Colonic mucosa (tissue), 4 donors: ENCODE results near the gene IQGAP2. TPM values are rescaled to one million over a fixed set of nuclear protein-coding genes. Genes with fewer than 3 reads are reported as not detected.

Experiments
- DNase-seq: peaks from one replicate; pipeline ENCODE4 v3.0.0-alpha.2; 2020
- H3K27ac ChIP-seq: fragments of 200-600 bp; one replicate; pipeline ENCODE4 v1.8.0; 2021
- H3K27me3 ChIP-seq: fragments of 200-600 bp; one replicate; pipeline ENCODE4 v1.8.0; 2021
- H3K36me3 ChIP-seq: fragments of 200-600 bp; one replicate; pipeline ENCODE4 v1.8.0; 2021
- H3K4me1 ChIP-seq: fragments of 200-600 bp; one replicate; pipeline ENCODE4 v1.8.0; 2021; ENCODE audit warnings: mild to moderate bottlenecking
- H3K4me3 ChIP-seq: fragments of 200-600 bp; one replicate; pipeline ENCODE4 v1.8.0; 2021
- H3K9ac ChIP-seq, 2 donors: one replicate each; pipeline ENCODE4 v1.7.0; 2013; ENCODE audit warnings: control low read depth in 2 of 2, low read depth in 2 of 2, low read length in 2 of 2
- H3K9me3 ChIP-seq: fragments of 200-600 bp; one replicate; pipeline ENCODE4 v1.8.0; 2021
- intact Hi-C: fragments of 100-400 bp; cut with DNase I; formaldehyde crosslinking; loops from one replicate; pipeline ENCODE4 v1.14.1; 2022
- total RNA-seq, 2 donors: library from RNA; stranded (reverse); fragmentation: NEBNext Ultra II Directional in 1 of 2; extraction: Animal tissue kit (Norgen Biotek cat#: 25700) in 1 of 2; gene quantifications; one replicate each; pipeline ENCODE4 v1.2.1, GENCODE V29; 2021
- TF ChIP-seq, protein P1 (sequence below): fragments of 200-600 bp; IDR thresholded peaks from one replicate; pipeline ENCODE4 v1.8.0; 2022; ENCODE audit warnings: antibody characterized with exemption, mild to moderate bottlenecking
- donor health status: healthy.
- donor health status: DM: no; HTN: no; CAD: no.
- donor health status: DM: no; HTN: no; CAD: no.

IQGAP2 gene
- total RNA-seq, 2 donors from 2014 or later = 62.2 to 75.6 TPM

DNA sequence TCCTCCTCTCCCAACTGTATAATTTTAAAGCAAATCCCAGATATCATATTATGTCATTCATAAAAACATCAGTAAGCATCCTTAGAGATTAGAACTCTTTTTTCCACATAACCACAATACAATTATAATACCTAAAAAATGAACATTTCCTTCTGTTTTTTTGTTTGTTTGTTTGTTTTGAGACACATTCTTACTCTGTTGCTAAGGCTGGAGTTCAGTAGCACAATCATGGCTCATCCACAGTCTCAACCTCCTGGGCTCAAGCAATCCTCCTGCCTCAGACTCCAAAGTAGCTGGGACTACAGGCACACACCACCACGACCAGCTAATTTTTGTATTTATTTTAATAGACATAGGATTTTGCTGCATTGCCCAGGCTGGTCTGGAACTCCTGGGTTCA is 320.8 kb downstream of the IQGAP2 start:
- H3K4me3 ChIP-seq = no peak overlapping the region
- H3K27ac ChIP-seq = no peak overlapping the region
- TF ChIP-seq, protein P1, sequence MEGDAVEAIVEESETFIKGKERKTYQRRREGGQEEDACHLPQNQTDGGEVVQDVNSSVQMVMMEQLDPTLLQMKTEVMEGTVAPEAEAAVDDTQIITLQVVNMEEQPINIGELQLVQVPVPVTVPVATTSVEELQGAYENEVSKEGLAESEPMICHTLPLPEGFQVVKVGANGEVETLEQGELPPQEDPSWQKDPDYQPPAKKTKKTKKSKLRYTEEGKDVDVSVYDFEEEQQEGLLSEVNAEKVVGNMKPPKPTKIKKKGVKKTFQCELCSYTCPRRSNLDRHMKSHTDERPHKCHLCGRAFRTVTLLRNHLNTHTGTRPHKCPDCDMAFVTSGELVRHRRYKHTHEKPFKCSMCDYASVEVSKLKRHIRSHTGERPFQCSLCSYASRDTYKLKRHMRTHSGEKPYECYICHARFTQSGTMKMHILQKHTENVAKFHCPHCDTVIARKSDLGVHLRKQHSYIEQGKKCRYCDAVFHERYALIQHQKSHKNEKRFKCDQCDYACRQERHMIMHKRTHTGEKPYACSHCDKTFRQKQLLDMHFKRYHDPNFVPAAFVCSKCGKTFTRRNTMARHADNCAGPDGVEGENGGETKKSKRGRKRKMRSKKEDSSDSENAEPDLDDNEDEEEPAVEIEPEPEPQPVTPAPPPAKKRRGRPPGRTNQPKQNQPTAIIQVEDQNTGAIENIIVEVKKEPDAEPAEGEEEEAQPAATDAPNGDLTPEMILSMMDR = no peak

DNA sequence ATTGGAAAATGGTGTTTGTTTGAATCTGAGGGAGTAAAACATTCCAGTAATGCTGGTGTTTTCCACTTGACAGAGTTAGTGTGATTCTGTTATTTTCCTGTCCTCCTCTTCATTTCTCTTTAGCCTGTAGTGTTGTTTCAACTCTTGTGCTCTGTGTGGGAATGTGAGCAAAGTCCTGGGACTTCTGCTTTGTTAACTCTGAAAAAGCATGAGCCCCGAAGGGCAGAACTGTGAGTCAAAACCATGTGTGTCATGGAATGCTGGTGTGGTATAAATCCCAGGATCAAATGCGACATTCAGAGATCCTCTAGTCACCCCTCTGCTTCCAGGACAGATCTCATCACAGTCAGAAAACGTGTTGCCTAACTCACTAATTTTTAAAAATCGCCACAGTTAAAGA is 321.8 kb downstream of the IQGAP2 start:
- DNase-seq = no peak
- no peaks in the 10 kb centered on the region for H3K36me3 ChIP-seq
- no peaks in the 10 kb centered on the region for H3K27me3 ChIP-seq
- no peak overlapping the region for H3K4me3 ChIP-seq
- no peak overlapping the region for H3K27ac ChIP-seq
- intact Hi-C loops = no loop called here
- no peaks in the 10 kb centered on the region for H3K4me1 ChIP-seq
- H3K9me3 ChIP-seq = no peaks in the 10 kb centered on the region
- no peak overlapping the region for H3K9ac ChIP-seq
- TF ChIP-seq, protein P1 = no peak

More for the DNA sequence above, 320.8 kb downstream of the IQGAP2 start:
- no peaks in the 10 kb centered on the region for H3K36me3 ChIP-seq
- DNase-seq = no peak
- H3K9me3 ChIP-seq = no peaks in the 10 kb centered on the region
- no peaks in the 10 kb centered on the region for H3K4me1 ChIP-seq
- no peaks in the 10 kb centered on the region for H3K27me3 ChIP-seq
- H3K9ac ChIP-seq = no peak overlapping the region
- intact Hi-C loops = no loop called here

DNA sequence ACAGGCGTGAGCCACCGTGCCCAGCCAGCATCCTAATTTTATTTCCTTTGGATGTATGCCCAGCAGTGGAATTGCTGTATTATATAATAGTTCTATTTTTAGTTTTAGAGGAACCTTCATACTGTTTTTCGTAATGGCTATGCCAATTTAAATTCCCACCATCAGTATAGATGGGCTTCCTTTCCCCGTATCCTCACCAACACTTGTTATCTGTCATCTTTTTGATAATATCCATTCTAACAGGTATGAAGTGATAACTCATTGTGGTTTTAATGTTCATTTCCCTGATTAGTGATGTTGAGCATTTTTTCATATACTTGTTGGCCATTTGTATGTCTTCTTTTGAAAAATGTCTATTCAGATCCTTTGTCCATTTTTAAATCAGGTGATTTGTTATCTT is 325.9 kb downstream of the IQGAP2 start:
- DNase-seq = no peak
- H3K9me3 ChIP-seq = no peaks in the 10 kb centered on the region
- intact Hi-C loops = no loop called here
- H3K4me3 ChIP-seq = no peak overlapping the region
- no peak overlapping the region for H3K9ac ChIP-seq
- no peaks in the 10 kb centered on the region for H3K27me3 ChIP-seq
- TF ChIP-seq, protein P1 = no peak
- no peaks in the 10 kb centered on the region for H3K4me1 ChIP-seq
- no peaks in the 10 kb centered on the region for H3K36me3 ChIP-seq
- no peak overlapping the region for H3K27ac ChIP-seq

DNA sequence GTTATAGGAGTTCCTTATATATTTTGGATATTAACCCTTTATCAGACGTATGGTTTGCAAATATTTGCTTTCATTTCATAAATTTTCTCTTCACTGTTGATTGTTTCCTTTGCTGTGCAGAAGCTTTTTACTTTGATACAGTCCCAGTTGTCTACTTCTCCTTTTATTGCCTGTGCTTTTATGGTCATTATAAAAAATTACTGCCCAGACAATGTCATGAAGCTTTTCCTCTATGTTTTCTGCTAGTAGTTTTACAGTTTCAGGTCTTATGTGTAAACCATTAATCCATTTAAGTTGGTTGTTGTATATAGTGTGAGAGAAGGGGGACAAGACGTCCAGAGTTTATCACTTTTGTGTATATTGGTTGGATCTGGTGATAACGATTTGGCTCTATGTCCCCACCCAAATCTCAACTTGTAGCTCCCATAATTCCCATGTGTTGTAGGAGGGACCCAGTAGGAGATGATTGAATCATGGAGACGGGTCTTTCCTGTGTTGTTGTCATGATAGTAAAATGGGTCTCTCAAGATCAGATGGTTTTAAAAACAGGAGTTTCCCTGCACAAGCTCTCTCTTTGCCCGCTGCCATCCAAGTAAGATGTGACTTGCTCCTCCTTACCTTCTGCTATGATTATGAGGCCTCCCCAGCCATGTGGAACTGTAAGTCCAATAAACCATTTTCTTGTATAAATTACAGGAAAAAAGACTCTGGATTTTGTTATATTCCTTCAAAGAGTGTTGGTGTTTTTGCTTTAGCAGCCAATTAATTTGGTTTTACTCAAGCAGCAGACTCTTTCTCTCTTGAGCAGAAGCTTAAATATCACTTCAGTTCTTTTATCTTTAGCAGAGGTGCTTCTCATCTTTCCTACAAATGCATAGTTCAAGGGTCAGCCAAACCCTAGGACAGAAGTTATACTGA is 326.5 kb downstream of the IQGAP2 start:
- Histone ChIP-seq H3K4me1 (no peaks in the 10 kb centered on the region), H3K4me3 (no peak overlapping the region), H3K9me3 (no peaks in the 10 kb centered on the region), H3K36me3 (no peaks in the 10 kb centered on the region), H3K27me3 (no peaks in the 10 kb centered on the region), H3K9ac (no peak overlapping the region), H3K27ac (no peak overlapping the region)
- intact Hi-C loops = no loop called here
- DNase-seq = no peak
- TF ChIP-seq, protein P1 = no peak

DNA sequence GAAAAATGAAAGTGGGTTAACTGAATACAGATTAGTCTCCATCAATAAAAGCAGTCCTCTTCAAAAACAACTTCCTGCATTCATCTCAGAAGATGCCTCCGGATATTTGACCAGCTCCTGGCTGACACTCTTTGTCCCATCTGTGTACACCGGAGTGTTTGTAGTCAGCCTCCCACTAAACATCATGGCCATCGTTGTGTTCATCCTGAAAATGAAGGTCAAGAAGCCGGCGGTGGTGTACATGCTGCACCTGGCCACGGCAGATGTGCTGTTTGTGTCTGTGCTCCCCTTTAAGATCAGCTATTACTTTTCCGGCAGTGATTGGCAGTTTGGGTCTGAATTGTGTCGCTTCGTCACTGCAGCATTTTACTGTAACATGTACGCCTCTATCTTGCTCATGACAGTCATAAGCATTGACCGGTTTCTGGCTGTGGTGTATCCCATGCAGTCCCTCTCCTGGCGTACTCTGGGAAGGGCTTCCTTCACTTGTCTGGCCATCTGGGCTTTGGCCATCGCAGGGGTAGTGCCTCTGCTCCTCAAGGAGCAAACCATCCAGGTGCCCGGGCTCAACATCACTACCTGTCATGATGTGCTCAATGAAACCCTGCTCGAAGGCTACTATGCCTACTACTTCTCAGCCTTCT is 329.4 kb downstream of the IQGAP2 start:
- Histone ChIP-seq H3K36me3 (no peaks in the 10 kb centered on the region), H3K9ac (no peak overlapping the region), H3K4me3 (no peak overlapping the region), H3K27me3 (no peaks in the 10 kb centered on the region), H3K4me1 (no peaks in the 10 kb centered on the region), H3K9me3 (no peaks in the 10 kb centered on the region), H3K27ac (peak overlapping the region; percentile 51)
- no peak for DNase-seq
- intact Hi-C loops = no loop called here
- TF ChIP-seq, protein P1 = no peak
